ENCODE measurements around the gene SPATA13.

Gene SPATA13

DNA sequence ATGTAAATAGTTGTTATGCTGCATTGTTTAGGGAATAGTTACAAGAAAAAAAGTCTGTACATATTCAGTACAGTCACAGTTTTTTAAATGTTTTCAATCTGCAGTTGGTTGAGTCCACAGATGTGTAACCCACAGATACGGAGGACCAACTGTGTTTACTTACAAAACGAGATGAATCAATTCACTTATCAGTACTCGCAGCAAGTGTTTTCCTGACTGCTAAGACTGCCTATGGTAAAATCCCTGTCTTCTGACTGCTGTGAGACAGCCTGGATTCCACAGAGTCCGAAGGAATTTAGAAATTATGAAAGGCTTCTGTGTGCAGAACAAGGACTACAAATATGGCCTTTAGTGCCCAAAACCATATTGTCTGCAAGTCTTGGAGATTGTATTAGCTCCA lies 103.1 kb downstream of the SPATA13 start:
- no peak for DNase-seq

DNA sequence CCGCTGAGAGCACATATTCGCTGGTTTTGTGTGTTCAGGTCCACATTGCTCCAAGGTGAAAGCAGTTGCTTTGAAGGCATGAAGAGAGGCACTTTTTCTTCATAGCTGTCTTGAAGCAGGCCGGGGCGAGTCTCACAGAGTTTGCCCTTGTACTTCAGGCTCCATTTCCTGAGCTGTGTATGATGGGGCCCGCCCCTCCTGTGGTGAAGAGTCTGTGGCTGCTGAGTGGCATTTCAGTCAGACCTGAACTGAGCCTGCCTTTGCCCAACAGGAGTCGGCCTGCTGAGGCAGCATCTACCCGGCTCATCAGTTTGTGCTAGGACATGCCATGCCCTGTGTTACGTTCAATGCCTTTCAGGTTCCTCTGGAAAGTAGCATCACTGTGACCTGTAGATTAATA lies 104.5 kb downstream of the SPATA13 start:
- no peak for DNase-seq

DNA sequence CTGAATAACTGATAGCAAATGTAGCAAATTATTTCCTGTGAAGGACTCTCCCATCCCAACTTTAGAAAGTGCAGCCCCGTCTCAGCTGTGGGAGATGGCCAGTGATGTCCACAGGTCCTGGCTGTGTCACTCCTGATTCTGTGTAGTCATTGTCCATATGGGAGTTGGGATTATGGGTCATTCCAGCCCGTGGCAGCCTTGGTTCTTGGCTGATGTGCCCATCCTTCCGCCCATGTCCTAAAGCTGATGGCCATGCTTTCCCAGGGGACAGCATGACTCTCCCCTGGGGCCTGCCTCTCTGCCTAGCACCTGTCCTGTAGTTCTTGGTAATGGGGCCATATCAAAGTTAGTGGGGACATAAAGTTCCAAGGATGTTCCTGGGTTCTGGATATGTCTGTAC lies 104.9 kb downstream of the SPATA13 start:
- DNase-seq, result no peak

DNA sequence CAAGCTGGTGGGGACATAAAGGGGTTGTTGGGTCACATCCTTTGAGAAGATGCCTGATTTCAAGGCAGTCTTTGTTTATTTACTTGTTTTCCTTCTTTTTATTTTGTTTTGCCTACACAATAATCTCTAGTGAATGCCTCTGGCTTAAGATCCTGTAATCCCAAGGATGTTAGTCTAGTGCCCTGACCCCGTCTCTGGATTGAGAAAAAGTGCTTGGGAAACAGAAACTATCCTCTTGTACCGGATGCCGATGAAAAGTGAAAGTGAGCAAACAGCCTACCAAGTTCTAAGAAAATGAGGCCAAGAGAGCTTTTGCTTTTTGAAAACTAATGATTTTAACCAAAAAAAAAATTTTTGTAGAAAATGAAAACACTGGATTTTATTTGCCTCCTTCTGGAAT lies 106.8 kb downstream of the SPATA13 start:
- DNase-seq, result no peak

DNA sequence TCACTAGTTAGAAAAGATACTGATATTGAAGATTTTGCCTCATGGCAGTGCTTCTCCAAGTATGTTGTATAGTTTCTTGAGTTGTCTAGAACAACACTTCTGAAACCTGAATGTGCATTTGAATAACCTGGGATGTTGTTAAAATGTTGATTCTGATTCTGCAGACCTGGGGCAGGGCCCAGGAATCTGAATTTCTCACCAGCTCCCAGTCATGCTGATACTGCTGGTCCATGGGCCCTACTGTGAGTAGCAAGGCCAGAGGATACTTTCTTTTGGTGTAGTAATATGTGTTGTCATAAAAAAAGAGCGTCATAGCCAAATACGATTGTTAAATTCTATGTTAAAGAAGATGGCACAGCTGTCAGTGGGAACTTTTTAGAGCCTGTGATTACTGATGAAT lies 107.3 kb downstream of the SPATA13 start:
- DNase-seq, result no peak

DNA sequence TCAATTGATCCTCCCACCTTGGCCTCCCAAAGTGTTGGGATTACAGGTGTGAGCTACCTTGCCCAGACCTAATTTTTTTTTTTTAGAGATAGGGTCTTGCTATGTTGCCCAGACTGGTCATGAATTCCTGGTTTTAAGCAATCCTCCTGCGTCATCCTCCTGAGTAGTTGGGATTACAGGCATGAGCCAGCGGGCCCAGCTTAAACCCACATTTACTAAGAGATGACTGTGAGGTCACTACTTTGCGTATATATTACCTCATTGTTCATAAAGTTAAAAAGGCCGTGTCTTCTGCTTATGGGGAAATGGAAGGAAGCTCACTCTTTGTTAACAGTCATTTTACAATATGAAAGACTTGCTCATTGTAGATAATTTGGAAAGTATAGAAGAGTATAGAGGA lies 109.3 kb downstream of the SPATA13 start:
- no peak for DNase-seq

DNA sequence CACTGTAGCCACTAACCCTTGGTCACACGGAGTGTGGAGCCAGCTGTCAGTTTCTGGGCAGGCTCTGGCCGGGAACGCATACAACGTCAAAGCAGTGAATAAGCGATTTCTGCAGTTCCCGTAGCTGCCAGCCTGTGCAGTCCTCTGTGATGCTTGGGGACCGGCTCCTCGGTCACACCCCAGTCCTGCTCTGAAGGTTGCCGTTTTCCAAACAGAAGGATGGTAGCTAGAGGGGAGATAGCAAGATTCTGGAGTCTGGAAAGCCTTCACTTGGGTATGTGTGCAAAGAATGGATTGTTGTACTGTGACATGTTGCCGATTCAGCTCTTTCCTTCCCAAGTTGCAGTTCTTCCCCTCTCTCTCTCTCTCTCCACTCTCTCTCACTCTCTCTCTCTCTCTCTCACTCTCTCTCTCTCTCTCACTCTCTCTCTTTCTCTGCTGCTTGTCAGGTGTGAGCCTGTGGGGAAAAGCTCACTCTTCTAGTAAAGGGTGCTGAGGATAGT lies 110.2 kb downstream of the SPATA13 start:
- DNase-seq, result peak; percentile 67

DNA sequence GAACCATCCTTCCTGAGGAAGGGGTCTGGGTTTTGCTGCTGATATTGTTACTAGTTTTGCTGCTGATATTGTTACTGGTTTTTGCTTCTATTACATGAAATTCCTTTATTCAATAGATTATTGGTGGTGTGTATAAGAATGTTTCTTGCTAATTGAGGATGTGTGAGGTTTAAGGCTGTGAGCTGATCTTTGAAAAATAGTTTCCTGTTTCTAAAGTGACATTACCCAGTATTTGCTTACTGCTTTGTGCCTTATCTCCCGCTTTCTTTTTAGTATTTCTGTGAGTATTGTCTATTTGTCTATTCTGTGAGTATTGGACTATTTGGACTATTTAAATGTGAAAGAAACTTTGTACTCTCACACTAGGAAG lies 110.7 kb downstream of the SPATA13 start:
- DNase-seq, result no peak

DNA sequence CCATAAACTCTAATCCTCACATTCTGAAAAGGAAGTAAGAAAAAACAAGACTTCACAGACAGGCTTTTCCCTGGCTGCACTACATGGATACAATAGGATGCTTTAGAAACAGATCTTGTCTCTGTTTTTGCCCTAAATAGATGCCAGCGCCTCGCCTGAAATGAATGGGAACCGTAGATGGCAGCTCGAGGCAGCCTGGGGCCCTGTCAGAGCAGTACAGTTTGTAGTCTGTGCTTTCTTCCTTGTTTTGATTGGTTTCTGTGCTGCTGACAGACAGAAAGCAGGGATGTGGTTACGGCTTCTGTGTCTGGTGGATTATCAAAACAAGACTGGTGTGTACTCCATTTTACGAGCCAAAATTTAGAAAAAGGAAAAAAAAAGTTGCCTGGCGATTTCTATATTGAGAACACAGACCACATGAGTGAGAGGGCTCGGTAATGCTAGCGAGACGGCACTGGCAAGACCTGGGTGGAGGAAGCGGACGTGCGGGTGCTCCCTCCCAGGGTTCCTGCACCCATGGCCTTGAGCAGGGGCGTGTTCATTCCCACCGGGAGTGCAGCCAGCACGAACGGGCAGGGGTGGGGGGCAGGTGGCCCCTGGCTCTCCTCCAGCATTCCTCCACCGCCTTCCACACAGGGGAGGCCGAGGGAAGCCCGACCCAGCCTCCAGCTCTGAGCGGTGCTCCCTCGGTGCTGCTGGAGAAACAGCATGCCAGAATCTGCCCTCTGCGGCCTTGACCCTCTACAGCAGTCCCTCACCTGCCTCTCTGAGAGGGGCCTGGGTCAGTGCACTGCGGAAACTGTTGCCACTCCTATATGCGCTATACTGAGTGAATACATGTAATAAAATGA lies 111.3 kb downstream of the SPATA13 start:
- DNase-seq, result peak; percentile 47

DNA sequence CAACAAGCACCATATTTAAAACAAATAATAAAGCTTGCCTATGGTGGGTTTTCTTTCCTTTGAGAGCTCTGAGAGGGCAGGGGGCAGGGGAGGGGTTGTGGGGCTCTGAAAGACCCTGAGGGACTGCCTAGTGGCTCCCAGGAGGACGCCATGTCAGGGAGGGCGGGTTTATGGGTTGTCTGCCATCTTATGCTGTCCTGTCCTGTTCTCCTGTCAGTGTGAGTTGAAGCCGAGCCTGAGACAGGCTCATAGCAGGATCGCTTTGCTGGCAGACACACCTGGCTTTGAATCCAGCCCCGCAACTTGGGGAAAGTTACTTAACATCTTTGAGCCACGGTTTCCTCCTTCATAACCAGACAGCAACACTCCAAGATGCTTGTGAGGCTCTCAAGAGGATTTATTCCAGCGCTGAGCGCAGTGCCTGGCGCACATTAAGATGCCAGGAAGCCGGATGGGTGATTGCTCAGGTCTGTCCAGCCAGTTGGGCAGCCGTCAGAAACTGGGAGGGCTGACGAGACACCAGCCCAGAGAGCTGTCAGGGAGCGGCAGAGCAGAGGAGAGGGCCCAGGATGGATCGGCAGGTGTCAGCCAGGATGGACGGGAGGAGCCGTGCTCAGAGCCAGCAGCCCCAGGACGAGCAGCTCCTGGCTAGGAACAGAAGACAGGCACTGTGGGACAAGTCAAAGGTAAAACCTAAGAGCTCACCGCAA lies 112.1 kb downstream of the SPATA13 start:
- no peak for DNase-seq

DNA sequence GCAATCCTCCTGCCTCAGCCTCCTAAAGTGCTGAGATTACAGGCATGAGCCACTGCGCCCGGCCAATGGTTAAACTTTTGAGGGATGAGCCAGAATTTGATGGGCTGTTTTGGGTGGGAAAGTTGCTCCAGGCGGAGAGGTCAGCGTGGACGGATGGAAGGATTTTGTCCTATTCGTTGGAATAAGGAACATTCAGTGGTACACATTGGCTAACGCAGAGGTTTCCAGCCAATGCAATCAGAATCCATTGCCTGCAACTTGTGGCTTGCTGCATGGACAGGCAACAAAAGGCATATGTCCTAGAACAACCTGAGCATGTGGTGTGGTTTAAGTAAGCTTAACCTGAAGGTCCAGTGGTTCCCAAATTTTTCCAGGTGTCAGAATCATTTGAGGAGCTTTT lies 113.4 kb downstream of the SPATA13 start:
- DNase-seq, result no peak

DNA sequence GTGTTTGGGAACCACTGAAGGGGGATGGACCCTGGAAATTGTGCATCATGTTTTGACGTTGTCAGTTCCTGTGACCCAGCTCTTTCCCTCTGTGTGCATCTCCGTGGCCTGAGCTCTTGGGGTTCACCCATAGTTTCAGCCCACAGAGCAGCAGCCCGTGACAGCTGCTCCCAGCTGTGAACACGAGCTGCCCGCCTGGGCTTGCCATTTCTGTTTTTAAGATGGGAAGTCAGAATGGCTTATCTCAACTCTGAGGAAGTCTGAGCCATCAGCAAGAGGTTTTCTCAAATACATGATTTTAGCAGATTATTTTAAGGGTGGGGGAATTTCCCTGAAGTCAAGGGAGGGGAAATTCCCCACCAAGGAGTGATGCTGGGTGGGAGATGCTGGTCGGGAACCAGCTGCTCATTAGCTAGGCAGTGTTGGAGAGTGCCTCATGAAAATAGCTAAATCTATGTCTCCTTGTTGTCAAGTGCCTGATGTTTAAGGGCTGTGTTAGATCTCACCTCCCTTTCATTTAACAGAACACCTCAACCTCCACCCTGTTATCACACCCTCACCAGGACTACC lies 114.0 kb downstream of the SPATA13 start:
- DNase-seq, result no peak

DNA sequence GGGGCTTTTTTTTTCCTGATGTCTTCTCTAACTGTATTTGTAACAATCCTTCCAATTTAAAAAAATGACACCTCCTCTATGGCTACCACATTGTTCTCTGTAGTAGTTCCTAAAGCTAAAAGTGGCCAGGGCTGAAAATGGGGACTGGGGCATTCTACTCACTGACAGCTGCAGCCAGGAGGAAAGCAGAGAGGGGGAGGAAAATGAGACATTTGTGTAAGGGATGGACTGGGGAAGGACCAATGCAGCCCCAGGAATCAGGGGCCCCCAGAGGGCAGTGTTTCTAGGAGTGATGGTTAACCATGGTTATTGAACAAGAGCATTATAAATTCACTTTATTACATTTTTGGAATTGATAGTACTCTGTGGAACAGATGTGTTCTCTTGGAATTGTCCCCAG lies 114.5 kb downstream of the SPATA13 start:
- no peak for DNase-seq

DNA sequence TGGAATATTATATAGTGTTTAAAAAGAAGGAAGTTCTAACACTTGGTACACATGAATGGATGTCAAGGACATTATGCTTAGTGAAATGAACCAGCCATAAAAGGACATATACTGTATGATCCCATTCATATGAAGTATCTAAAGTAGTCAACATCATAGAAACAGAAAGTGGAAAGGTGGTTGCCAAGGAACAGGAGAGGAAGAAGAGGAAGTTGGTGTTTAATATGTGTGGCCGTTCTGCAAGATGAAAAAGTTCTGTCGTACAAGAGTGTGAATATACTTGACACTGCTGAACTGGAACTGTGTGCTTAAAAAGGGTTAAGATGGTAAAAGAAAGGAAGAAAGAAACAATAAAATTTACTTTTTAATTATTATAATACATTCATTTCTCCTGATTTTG lies 115.8 kb downstream of the SPATA13 start:
- DNase-seq, result no peak

DNA sequence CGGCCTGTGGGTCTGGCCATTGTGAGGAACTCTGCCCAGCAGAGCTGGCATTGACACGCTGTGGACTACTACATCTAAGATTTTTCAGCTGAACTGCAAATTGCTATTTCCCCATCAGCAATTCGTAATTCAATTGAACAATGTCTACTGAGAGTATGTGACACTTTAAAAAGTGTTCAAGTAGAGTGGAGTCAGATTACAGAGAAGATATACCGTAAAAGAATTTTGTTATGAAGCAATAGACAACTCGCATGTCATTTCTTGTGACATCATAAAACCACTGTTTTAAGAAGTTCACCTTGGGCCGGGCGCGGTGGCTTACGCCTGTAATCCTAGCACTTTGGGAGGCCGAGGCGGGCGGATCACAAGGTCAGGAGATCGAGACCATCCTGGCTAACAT lies 116.3 kb downstream of the SPATA13 start:
- DNase-seq, result no peak

DNA sequence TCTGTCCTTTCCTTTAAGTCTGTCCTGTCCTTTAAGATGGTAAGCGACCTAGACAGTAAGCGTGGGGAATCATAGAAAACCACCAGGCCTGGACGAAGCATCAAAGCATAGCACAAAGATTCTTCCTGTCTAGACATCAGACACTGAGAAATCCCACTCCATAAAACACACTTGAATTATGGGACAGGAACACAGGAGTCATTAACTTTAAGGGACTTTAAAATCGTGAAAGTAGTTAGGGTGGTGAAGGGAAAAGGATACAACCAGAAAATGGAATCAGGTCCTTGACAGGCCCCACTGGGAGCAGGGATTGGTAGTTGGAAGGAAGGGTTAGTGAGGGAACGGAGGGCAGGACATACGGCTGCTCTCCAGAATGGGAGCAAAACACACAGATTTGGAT lies 117.2 kb downstream of the SPATA13 start:
- DNase-seq, result no peak

DNA sequence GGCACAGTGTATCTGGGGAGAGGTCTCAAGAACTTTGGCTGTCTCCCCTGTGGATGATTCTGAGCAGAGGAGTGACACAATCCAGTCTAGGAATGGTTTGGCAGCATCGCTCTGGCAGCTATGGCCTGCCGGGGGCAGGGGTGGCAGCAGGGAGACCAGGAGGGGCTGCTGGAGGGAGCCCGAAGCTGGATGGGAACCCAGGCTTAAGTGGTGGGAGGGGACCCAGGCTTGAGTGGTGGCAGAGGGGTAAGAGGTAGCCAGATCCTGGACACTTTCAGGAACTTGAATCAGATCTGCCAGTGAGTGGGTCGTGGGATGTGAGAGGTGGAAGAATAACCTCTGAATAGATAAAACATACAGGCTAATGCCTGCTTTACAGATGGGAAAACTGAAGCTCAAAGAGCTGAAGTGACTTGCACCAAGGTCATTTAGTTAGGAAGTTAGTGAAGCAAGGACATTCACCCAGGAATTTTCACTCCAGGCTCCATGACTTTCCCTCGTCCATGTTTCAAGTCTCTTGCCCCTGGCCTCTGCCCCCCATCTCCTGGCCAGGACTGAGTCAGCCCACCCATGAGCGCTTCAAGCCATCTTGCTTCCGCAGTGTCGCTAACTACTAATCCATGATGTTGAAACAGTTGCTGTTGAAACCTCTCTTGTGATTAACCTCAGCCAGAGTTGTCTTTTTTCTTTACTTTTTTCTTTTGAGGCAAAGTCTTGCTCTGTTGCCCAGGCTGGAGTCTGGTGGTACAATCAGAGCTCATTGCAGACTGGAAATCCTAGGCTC lies 119.0 kb downstream of the SPATA13 start:
- no peak for DNase-seq

DNA sequence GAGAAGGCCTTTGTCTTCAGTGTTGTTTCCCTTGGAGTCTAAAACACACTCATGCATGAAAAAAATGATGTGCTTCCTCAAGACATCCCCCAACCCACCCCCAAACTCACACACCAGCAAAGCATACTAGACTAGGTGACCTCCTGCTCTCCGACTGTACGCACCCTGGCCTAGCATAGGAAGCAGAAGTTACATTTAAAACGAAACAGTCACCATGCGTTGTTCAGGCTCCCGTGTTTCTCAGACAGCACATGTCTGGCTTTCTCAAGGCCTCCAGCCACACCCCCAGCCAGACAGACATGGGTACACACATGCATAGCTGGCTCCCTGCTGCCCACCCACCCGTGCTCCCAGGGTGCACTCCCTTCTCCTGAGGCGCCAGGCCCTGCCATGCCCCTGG lies 120.2 kb downstream of the SPATA13 start:
- no peak for DNase-seq

DNA sequence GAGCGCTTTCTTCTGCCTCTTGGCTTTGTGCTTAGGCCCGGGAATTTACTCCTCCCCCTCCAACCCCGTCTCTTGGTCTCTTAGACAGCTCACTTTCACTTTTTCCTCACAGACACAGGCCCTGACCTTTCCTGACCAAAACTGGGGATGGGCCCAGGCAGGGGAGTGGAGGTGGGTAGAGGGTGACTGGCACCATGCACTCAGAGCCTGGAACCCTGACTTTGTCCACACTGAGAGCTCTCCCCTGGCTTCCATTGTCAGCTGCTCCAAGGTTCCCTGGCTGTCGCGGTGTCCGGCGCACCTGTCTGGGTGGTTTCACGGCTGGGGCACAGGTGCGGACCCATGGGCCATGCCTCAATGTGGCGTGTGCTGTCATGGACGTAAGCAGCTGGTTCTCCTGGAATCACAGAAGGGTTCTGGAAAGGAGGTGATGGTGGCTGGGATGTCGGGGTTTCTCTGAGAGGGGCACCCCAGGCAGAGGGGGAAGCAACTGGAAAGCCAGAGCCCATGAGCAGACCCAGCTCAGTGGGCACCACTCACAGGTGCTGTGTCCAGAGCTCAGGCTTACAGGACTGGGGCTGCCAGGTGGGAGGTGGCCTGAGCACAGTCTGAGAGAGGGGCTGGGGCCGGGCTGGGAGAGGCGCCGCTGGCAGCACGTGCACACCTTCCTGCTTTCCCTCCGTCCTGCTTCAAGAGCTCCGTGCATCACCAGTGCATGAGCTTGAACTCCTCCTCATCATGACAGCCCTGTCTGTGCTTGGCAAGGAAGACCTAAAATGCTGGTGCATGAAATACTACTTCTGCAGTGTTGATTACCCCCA lies 120.9 kb downstream of the SPATA13 start:
- no peak for DNase-seq

DNA sequence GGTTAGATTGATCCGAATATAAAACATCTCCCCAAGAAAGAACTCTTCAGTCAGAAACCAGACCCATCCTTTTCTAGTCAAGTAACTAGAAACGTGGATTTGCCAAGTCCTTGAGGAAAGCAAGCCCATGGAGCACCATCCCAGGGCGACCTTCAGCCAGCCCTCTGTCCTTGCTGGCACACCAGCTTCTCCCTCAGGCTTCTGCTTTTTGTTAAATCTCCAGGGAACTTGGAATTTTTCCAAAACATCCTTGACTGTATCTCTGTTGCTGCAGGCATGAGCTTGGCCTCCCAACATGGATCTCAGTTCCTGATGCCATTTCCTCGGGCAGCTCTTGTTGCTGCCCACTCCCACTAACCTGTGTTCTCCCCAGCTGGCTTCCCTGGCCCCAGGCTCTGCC lies 121.7 kb downstream of the SPATA13 start:
- no peak for DNase-seq

DNA sequence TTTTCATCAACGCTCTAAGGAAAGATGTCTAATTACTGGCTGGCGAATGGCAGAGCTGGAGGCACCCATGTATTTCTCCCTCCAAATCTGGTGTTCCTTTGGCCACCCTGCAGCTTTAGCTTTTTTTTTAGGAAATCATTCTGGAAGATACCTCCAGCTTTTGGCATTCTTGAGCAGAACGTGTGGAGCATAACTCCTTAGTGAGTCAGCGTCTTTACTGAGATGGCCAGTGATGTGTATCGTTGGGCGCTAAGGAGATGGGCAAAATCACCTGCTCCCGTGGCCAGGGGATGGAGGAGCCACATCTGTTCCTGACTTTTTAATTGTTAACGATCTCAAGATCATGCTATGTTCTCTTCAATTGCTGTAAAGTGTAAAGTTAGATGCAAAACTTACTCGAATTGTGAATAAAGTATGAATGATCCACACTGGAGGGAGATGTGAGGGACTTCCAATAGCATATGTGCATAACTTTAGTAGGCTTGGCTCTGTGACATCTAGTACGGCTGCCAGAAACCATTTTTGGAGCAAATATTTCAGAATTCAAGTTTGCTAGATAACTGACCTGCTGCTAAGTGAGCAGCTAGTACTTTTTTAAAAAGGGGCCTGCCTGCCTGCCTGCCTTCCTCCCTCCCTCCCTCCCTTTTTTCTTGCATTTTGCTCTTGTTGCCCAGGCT lies 124.5 kb downstream of the SPATA13 start:
- no peak for DNase-seq

DNA sequence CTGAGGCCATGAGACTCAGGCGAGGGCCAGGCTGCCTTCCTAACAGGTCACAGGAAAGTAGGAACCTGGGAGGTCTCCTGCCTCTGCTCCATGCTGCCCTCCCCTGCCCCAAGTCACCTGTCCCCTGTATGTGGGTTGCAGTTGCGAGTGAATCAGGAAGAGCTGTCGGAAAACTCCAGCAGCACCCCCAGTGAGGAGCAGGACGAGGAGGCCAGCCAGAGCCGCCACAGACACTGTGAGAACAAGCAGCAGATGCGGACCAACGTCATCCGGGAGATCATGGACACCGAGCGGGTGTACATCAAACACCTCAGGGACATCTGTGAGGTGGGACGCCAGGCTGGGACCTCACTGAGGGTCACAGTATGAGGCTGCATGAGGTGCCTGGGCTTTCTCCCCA lies 126.1 kb downstream of the SPATA13 start:
- no peak for DNase-seq
